GM12875 (cell line): ENCODE results near the gene COG5.

Source experiments
- H3K4me3 ChIP-seq: one replicate; pipeline ENCODE4 v1.5.1; 2011; ENCODE audit warnings: low read depth, low read length, control low read depth
- CTCF ChIP-seq: IDR thresholded peaks from 2 replicates; pipeline ENCODE4 v1.5.1; 2011; ENCODE audit warnings: low read depth, mild to moderate bottlenecking, control low read depth, inconsistent platforms, low read length, moderate library complexity, borderline replicate concordance; ENCODE audit not compliant: insufficient read depth

COG5 gene

GRCh38 chr7:107467972-107468371 lies 95.7 kb downstream of the COG5 start:
- no peak overlapping the region for H3K4me3 ChIP-seq
- TF ChIP-seq CTCF, result no peak

GRCh38 chr7:107464666-107465226 lies 99.0 kb downstream of the COG5 start:
- no peak overlapping the region for H3K4me3 ChIP-seq
- TF ChIP-seq CTCF, result no peak

- TF ChIP-seq CTCF, result peak; percentile 63
- no peak overlapping the region for H3K4me3 ChIP-seq
These were observed 100.3 kb downstream of the COG5 start for GRCh38 chr7:107463139-107464078.

GRCh38 chr7:107461938-107462533 lies 101.7 kb downstream of the COG5 start:
- H3K4me3 ChIP-seq, result no peak overlapping the region
- TF ChIP-seq CTCF, result no peak

- no peak for TF ChIP-seq CTCF
These were observed 110.3 kb downstream of the COG5 start for GRCh38 chr7:107453388-107453787.

GRCh38 chr7:107450970-107451369 lies 112.8 kb downstream of the COG5 start:
- no peak overlapping the region for H3K4me3 ChIP-seq
- TF ChIP-seq CTCF, result no peak

More at GRCh38 chr7:107453388-107453787, 110.3 kb downstream of the COG5 start:
- no peak overlapping the region for H3K4me3 ChIP-seq
